ENCODE results near the gene C9orf152.

The C9orf152 gene

GRCh38 chr9:110255463-110256379 lies 47.8 kb upstream of the C9orf152 start:
- H3K4me1 ChIP-seq (ENCODE audit: insufficient read depth, low read length): peaks cover 44% of the 10 kb centered on the region
- peak overlapping the region; percentile 77 for H2AFZ ChIP-seq (ENCODE audit: low read depth, low read length)

GRCh38 chr9:110255034-110255462 lies 47.1 kb upstream of the C9orf152 start:
- Histone ChIP-seq H3K36me3 (ENCODE audit: insufficient read depth, low read length) (peaks cover 21% of the 10 kb centered on the region), H3K9ac (ENCODE audit: low read depth, low read length) (peak overlapping the region; percentile 93), H3K4me1 (ENCODE audit: insufficient read depth, low read length) (peaks cover 44% of the 10 kb centered on the region), H3K4me2 (ENCODE audit: insufficient read depth, low read length) (peak overlapping the region; percentile 80), H3K79me2 (ENCODE audit: insufficient read depth, low read length) (peaks cover 64% of the 10 kb centered on the region), H4K20me1 (ENCODE audit: insufficient read depth, low read length) (peaks cover 43% of the 10 kb centered on the region), H2AFZ (ENCODE audit: low read depth, low read length) (peak overlapping the region; percentile 77), H3K4me3 (ENCODE audit: low read depth in 1 of 2, low read length in 2 of 2) (peak overlapping the region; percentile 86 to 98; a peak in 3 of 4 replicates), H3K27ac (ENCODE audit: low read length) (peak overlapping the region; percentile 88), H3K9me3 (ENCODE audit: insufficient read depth, low read length, severe bottlenecking) (no peaks in the 10 kb centered on the region), H3K27me3 (ENCODE audit: insufficient read depth, low read length, poor library complexity) (no peaks in the 10 kb centered on the region)
- DNase-seq (peak; percentile 34), ATAC-seq (ENCODE audit: insufficient read depth, low read depth) (peak; percentile 32)
- TF ChIP-seq CTCF (IDR thresholded peaks at IDR 0.05; ENCODE audit: borderline replicate concordance, extremely low read depth, low read length, poor library complexity, severe bottlenecking) (no peak), EZH2 (IDR thresholded peaks at IDR 0.05; ENCODE audit: borderline replicate concordance, low read depth, low read length, severe bottlenecking) (no peak)

More at GRCh38 chr9:110255463-110256379, 47.8 kb upstream of the C9orf152 start:
- Histone ChIP-seq H3K27me3 (ENCODE audit: insufficient read depth, low read length, poor library complexity) (no peaks in the 10 kb centered on the region), H3K9ac (ENCODE audit: low read depth, low read length) (peak overlapping the region; percentile 93), H3K9me3 (ENCODE audit: insufficient read depth, low read length, severe bottlenecking) (no peaks in the 10 kb centered on the region), H3K4me3 (ENCODE audit: low read depth in 1 of 2, low read length in 2 of 2) (peak overlapping the region; percentile 86 to 98), H3K27ac (ENCODE audit: low read length) (peak overlapping the region; percentile 88), H4K20me1 (ENCODE audit: insufficient read depth, low read length) (peaks cover 37% of the 10 kb centered on the region), H3K4me2 (ENCODE audit: insufficient read depth, low read length) (peak overlapping the region; percentile 80), H3K36me3 (ENCODE audit: insufficient read depth, low read length) (peaks cover 14% of the 10 kb centered on the region), H3K79me2 (ENCODE audit: insufficient read depth, low read length) (peaks cover 57% of the 10 kb centered on the region)
- TF ChIP-seq EZH2 (IDR thresholded peaks at IDR 0.05; ENCODE audit: borderline replicate concordance, low read depth, low read length, severe bottlenecking) (no peak), CTCF (IDR thresholded peaks at IDR 0.05; ENCODE audit: borderline replicate concordance, extremely low read depth, low read length, poor library complexity, severe bottlenecking) (peak; percentile 5)
- DNase-seq: peak; percentile 43
- ATAC-seq (ENCODE audit: insufficient read depth, low read depth): peak; percentile 52

- peaks cover 69% of the 10 kb centered on the region for H3K79me2 ChIP-seq (ENCODE audit: insufficient read depth, low read length)
- no peaks in the 10 kb centered on the region for H3K27me3 ChIP-seq (ENCODE audit: insufficient read depth, low read length, poor library complexity)
- H3K27ac ChIP-seq (ENCODE audit: low read length): peak overlapping the region; percentile 88; the same call in 1 of the 2 replicates
- H3K9me3 ChIP-seq (ENCODE audit: insufficient read depth, low read length, severe bottlenecking): no peaks in the 10 kb centered on the region
- no peak for TF ChIP-seq CTCF (IDR thresholded peaks at IDR 0.05; ENCODE audit: borderline replicate concordance, extremely low read depth, low read length, poor library complexity, severe bottlenecking)
- TF ChIP-seq EZH2 (IDR thresholded peaks at IDR 0.05; ENCODE audit: borderline replicate concordance, low read depth, low read length, severe bottlenecking): no peak
- H3K4me1 ChIP-seq (ENCODE audit: insufficient read depth, low read length): peaks cover 44% of the 10 kb centered on the region
- H2AFZ ChIP-seq (ENCODE audit: low read depth, low read length): no peak overlapping the region
- H3K9ac ChIP-seq (ENCODE audit: low read depth, low read length): peak overlapping the region; percentile 93
- no peak for ATAC-seq (ENCODE audit: insufficient read depth, low read depth)
- H3K4me2 ChIP-seq (ENCODE audit: insufficient read depth, low read length): peak overlapping the region; percentile 80
- DNase-seq: no peak
- H3K4me3 ChIP-seq (ENCODE audit: low read depth in 1 of 2, low read length in 2 of 2): peak overlapping the region; percentile 86 to 98; a peak in 3 of 4 replicates
- H4K20me1 ChIP-seq (ENCODE audit: insufficient read depth, low read length): peaks cover 49% of the 10 kb centered on the region
- peaks cover 27% of the 10 kb centered on the region for H3K36me3 ChIP-seq (ENCODE audit: insufficient read depth, low read length)
These were observed 46.5 kb upstream of the C9orf152 start for GRCh38 chr9:110254500-110254899.

Measured in DND-41 (cell line).